A172 (cell line): Measurements from ENCODE around the gene MYBPHL. TPM values are rescaled to one million over a fixed set of nuclear protein-coding genes. Genes with fewer than 3 reads are reported as not detected.
A peak's percentile ranks its signal among the peaks of the same experiment; 100 is the strongest.
"Not testable (repeated sequence)": the region's sequence is repeated elsewhere in the genome, so short reads cannot be mapped to it uniquely, and the experiment has no call there.

Experiments used
- DNase-seq: peaks from one replicate; pipeline ENCODE4 v3.0.0-alpha.2; 2015; ENCODE audit warnings: low spot score
- total RNA-seq: library from RNA; depleted of rRNA; stranded (reverse); fragments of >200 nt; shearing (Covaris generic); gene quantifications from 2 replicates; pipeline ENCODE4 v1.2.3, GENCODE V29; 2014

MYBPHL gene
- total RNA-seq, 1 experiment from 2014 or later = not detected

GRCh38 chr1:109305991-109306390 is 820 bp downstream of the MYBPHL start:
- DNase-seq = not testable (repeated sequence)

- DNase-seq = no peak
These were observed 2.4 kb downstream of the MYBPHL start for GRCh38 chr1:109304226-109304920.

GRCh38 chr1:109301874-109302273 is 4.9 kb downstream of the MYBPHL start:
- DNase-seq = no peak

GRCh38 chr1:109300650-109301151 is 6.1 kb downstream of the MYBPHL start:
- DNase-seq = no peak

- peak; percentile 29 for DNase-seq
These were observed 7.1 kb downstream of the MYBPHL start for GRCh38 chr1:109299558-109300343.

- DNase-seq = peak; percentile 71
These were observed 7.9 kb downstream of the MYBPHL start for GRCh38 chr1:109298666-109299557.

GRCh38 chr1:109296782-109297181 is 10.0 kb downstream of the MYBPHL start:
- no peak for DNase-seq

- DNase-seq = no peak
These were observed 10.9 kb downstream of the MYBPHL start for GRCh38 chr1:109295712-109296415.

GRCh38 chr1:109294481-109294880 is 12.3 kb downstream of the MYBPHL start:
- DNase-seq = no peak

GRCh38 chr1:109293026-109293425 is 13.8 kb downstream of the MYBPHL start:
- DNase-seq = no peak

- no peak for DNase-seq
These were observed 14.4 kb downstream of the MYBPHL start for GRCh38 chr1:109292364-109292763.

- no peak for DNase-seq
These were observed 15.8 kb downstream of the MYBPHL start for GRCh38 chr1:109290998-109291397.

- no peak for DNase-seq
These were observed 16.7 kb downstream of the MYBPHL start for GRCh38 chr1:109290137-109290536.

GRCh38 chr1:109286762-109287161 is 20.0 kb downstream of the MYBPHL start:
- not testable (repeated sequence) for DNase-seq

- DNase-seq = no peak
These were observed 22.8 kb downstream of the MYBPHL start for GRCh38 chr1:109283748-109284600.

GRCh38 chr1:109282952-109283747 is 23.7 kb downstream of the MYBPHL start, which contains the start of gene PSRC1:
PSRC1 (minus strand) TSS chr1:109283145.
- DNase-seq = peak; percentile 89

- no peak for DNase-seq
These were observed 24.3 kb downstream of the MYBPHL start for GRCh38 chr1:109282497-109282951.

GRCh38 chr1:109281680-109282496 is 24.9 kb downstream of the MYBPHL start:
- no peak for DNase-seq
